Tibial artery (tissue), 4 donors: ENCODE results near the gene ACTN4.

ENCODE experiments used
- DNase-seq, 2 donors: peaks; one replicate each; pipeline ENCODE4 v3.0.0-alpha.2; 2019
- H3K27ac ChIP-seq, 2 donors: fragments of 200-600 bp; sonication (generic) in 1 of 2; 1 replicate in 1 of 2; 2 replicates in 1 of 2; pipeline ENCODE4 v1.5.1; 2018 to 2019; ENCODE audit warnings: mild to moderate bottlenecking in 1 of 2
- H3K27me3 ChIP-seq, 2 donors: fragments of 200-600 bp; sonication (generic) in 1 of 2; one replicate each; pipeline versions ENCODE4 v1.5.1 to v1.6.0; 2016 to 2019
- H3K36me3 ChIP-seq, 3 donors: fragments of 200-600 bp; sonication (generic) in 2 of 3; one replicate each; pipeline ENCODE4 v1.5.1; 2016 to 2019; ENCODE audit warnings: mild to moderate bottlenecking in 2 of 3
- H3K4me1 ChIP-seq, 4 donors: fragments of 200-600 bp; sonication (generic) in 2 of 4; 1 replicate in 3 of 4; 2 replicates in 1 of 4; pipeline ENCODE4 v1.5.1; 2016 to 2019
- H3K4me3 ChIP-seq, 2 donors: fragments of 200-600 bp; sonication (generic) in 1 of 2; 1 replicate in 1 of 2; 2 replicates in 1 of 2; pipeline ENCODE4 v1.5.1; 2018 to 2019; ENCODE audit warnings: mild to moderate bottlenecking in 2 of 2
- H3K9me3 ChIP-seq, 3 donors: fragments of 200-600 bp; sonication (generic) in 1 of 3; one replicate each; pipeline ENCODE4 v1.5.1; 2016 to 2019
- CTCF ChIP-seq, 2 experiments: fragments of 200-600 bp in 1 of 2; fragments of 450-650 bp in 1 of 2; IDR thresholded peaks; one replicate each; pipeline ENCODE4 v1.5.1; 2017 to 2019; ENCODE audit warnings: antibody characterized with exemption in 2 of 2, mild to moderate bottlenecking in 1 of 2, moderate library complexity in 1 of 2
- intact Hi-C: fragments of 100-400 bp; cut with DNase I; formaldehyde crosslinking; loops from one replicate; pipeline ENCODE4 v1.15.0; 2023; ENCODE audit warnings: low total_unique reads

ACTN4 gene

GRCh38 chr19:38675611-38676010 lies 28.2 kb downstream of the ACTN4 start:
- Histone ChIP-seq H3K4me3 (no peak overlapping the region), H3K27ac (peak overlapping the region; percentile 90 to 94), H3K4me1 (peaks cover 0 to 96% (median 84%) of the 10 kb centered on the region in 4 donors), H3K27me3 (no peaks in the 10 kb centered on the region), H3K36me3 (peaks cover 0 to 6% (median 3%) of the 10 kb centered on the region in 3 donors), H3K9me3 (no peaks in the 10 kb centered on the region)
- intact Hi-C loops = no loop called here
- no peak for TF ChIP-seq CTCF (IDR thresholded peaks at IDR 0.05)
- DNase-seq = no peak

GRCh38 chr19:38676023-38676877 lies 28.8 kb downstream of the ACTN4 start:
- intact Hi-C loops = no loop called here
- H3K36me3 ChIP-seq = peaks cover 0 to 6% (median 3%) of the 10 kb centered on the region in 3 donors
- DNase-seq = no peak
- peaks cover 0 to 96% (median 84%) of the 10 kb centered on the region in 4 donors for H3K4me1 ChIP-seq
- H3K9me3 ChIP-seq = no peaks in the 10 kb centered on the region
- H3K4me3 ChIP-seq = no peak overlapping the region
- H3K27me3 ChIP-seq = no peaks in the 10 kb centered on the region
- TF ChIP-seq CTCF (IDR thresholded peaks at IDR 0.05) = no peak
- H3K27ac ChIP-seq = peak overlapping the region; percentile 90 to 94

- H3K36me3 ChIP-seq = peaks cover 0 to 6% (median 3%) of the 10 kb centered on the region in 3 donors
- intact Hi-C loops = no loop called here
- peak overlapping the region; percentile 90 to 94 for H3K27ac ChIP-seq
- DNase-seq = no peak
- TF ChIP-seq CTCF (IDR thresholded peaks at IDR 0.05) = no peak
- H3K27me3 ChIP-seq = no peaks in the 10 kb centered on the region
- H3K4me3 ChIP-seq = no peak overlapping the region
- peaks cover 0 to 96% (median 84%) of the 10 kb centered on the region in 4 donors for H3K4me1 ChIP-seq
- no peaks in the 10 kb centered on the region for H3K9me3 ChIP-seq
These were observed 29.6 kb downstream of the ACTN4 start for GRCh38 chr19:38676878-38677646.

- H3K27ac ChIP-seq = peak overlapping the region; percentile 90 to 94
- peaks cover 0 to 98% (median 88%) of the 10 kb centered on the region in 4 donors for H3K4me1 ChIP-seq
- no peak for TF ChIP-seq CTCF (IDR thresholded peaks at IDR 0.05)
- no peaks in the 10 kb centered on the region for H3K9me3 ChIP-seq
- H3K36me3 ChIP-seq = peaks cover 0 to 6% (median 3%) of the 10 kb centered on the region in 3 donors
- no peaks in the 10 kb centered on the region for H3K27me3 ChIP-seq
- DNase-seq = no peak
- H3K4me3 ChIP-seq = no peak overlapping the region
- intact Hi-C loops = no loop called here
These were observed 30.9 kb downstream of the ACTN4 start for GRCh38 chr19:38678217-38678890.

- peak overlapping the region; percentile 90 to 94 for H3K27ac ChIP-seq
- H3K36me3 ChIP-seq = peaks cover 0 to 6% (median 3%) of the 10 kb centered on the region in 3 donors
- TF ChIP-seq CTCF (IDR thresholded peaks at IDR 0.05) = no peak
- H3K4me1 ChIP-seq = peaks cover 0 to 100% (median 91%) of the 10 kb centered on the region in 4 donors
- no peaks in the 10 kb centered on the region for H3K27me3 ChIP-seq
- no peaks in the 10 kb centered on the region for H3K9me3 ChIP-seq
- no peak for DNase-seq
- intact Hi-C loops = no loop called here
- no peak overlapping the region for H3K4me3 ChIP-seq
These were observed 31.5 kb downstream of the ACTN4 start for GRCh38 chr19:38678891-38679494.
